SK-N-MC (cell line): ENCODE results near the gene C6orf52.
"Not testable (repeated sequence)": the region's sequence is repeated elsewhere in the genome, so short reads cannot be mapped to it uniquely, and the experiment has no call there.

Source experiments
- DNase-seq: peaks from one replicate; pipeline ENCODE4 v3.0.0-alpha.2; 2011; ENCODE audit warnings: low read depth, low spot score
- H3K27ac ChIP-seq: fragments of 200-600 bp; sonication (generic); 2 replicates; pipeline ENCODE4 v1.5.1; 2016; ENCODE audit warnings: mixed run types
- H3K36me3 ChIP-seq: fragments of 200-600 bp; sonication (generic); 2 replicates; pipeline ENCODE4 v1.6.1; 2017; ENCODE audit warnings: antibody characterized with exemption, low read length, mixed read lengths; ENCODE audit not compliant: insufficient read depth
- H3K4me3 ChIP-seq: fragments of 200-600 bp; sonication (generic); 2 replicates; pipeline ENCODE4 v1.5.1; 2016
- H3K9ac ChIP-seq: fragments of 200-600 bp; sonication (generic); 2 replicates; pipeline ENCODE4 v1.8.0; 2017; ENCODE audit warnings: mixed run types, mixed read lengths; ENCODE audit not compliant: insufficient read length
- H3K9me3 ChIP-seq: fragments of 200-600 bp; sonication (generic); 2 replicates; pipeline ENCODE4 v1.6.1; 2017; ENCODE audit warnings: low read depth, mild to moderate bottlenecking, antibody characterized with exemption, low read length, moderate library complexity, mixed read lengths
- EZH2 ChIP-seq: fragments of 200-600 bp; sonication (generic); IDR thresholded peaks from one replicate; pipeline ENCODE4 v1.6.1; 2017; ENCODE audit warnings: antibody characterized with exemption
- FOXP2 ChIP-seq: optimal IDR thresholded peaks from 2 replicates; pipeline ENCODE3; 2011; ENCODE audit warnings: mild to moderate bottlenecking, moderate library complexity; ENCODE audit not compliant: insufficient read depth; ENCODE audit errors: extremely low read length, control extremely low read depth
- POLR2AphosphoS5 ChIP-seq: IDR thresholded peaks from 2 replicates; pipeline ENCODE4 v1.6.1; 2012; ENCODE audit warnings: mild to moderate bottlenecking, low read depth, low read length, borderline replicate concordance

C6orf52 gene

GRCh38 chr6:10730254-10730653 lies 35.8 kb upstream of the C6orf52 start:
- H3K27ac ChIP-seq = no peak overlapping the region
- DNase-seq = no peak
- no peaks in the 10 kb centered on the region for H3K9me3 ChIP-seq
- no peak overlapping the region for H3K9ac ChIP-seq
- TF ChIP-seq FOXP2 = no peak
- TF ChIP-seq EZH2 = no peak
- TF ChIP-seq POLR2AphosphoS5 = no peak
- no peak overlapping the region for H3K4me3 ChIP-seq
- no peaks in the 10 kb centered on the region; the same call in 1 of the 2 replicates for H3K36me3 ChIP-seq

DNA sequence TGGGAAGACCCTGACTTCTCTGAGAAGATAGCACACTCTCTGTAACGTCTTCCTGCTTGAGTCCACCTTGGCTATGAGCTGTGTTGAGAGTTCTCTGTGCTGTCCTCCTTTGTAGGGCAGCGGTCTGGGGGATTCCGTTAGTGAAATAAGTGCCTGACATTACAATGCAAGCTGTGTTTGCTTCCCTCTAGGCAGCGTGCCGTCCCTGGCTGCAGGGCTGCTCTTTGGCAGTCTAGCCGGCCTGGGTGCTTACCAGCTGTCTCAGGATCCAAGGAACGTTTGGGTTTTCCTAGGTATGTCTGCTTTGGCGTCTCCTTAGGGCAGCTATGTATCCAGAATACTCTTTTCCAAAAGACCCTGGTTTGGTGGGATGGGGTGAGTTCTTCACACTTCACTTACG lies 31.3 kb upstream of the C6orf52 start:
- no peak overlapping the region for H3K27ac ChIP-seq
- no peak overlapping the region for H3K4me3 ChIP-seq
- no peaks in the 10 kb centered on the region for H3K9me3 ChIP-seq
- DNase-seq = no peak
- no peaks in the 10 kb centered on the region; the same call in 1 of the 2 replicates for H3K36me3 ChIP-seq
- no peak for TF ChIP-seq EZH2
- no peak for TF ChIP-seq POLR2AphosphoS5
- no peak for TF ChIP-seq FOXP2
- no peak overlapping the region for H3K9ac ChIP-seq

DNA sequence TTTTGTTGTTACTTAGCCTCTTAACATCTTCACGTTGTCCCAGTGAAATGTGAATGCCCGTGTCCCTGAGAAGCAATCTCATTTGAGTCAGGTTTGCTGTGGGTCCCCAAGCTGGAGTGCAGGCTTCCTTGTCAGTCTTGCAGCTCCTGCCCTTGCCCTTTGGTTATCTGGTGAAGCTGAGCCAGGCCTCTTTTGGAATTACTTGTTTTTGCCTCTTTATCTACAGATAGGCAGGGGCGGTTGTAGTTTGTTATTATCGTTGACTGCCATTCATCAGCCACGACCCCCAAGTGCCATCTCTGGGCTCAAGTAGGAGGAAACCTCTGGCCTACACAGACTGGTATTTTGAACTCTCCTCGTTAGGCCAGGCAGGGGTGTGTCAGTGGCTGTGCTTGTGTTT lies 30.6 kb upstream of the C6orf52 start:
- Histone ChIP-seq H3K9me3 (no peaks in the 10 kb centered on the region), H3K4me3 (no peak overlapping the region), H3K27ac (no peak overlapping the region), H3K9ac (no peak overlapping the region), H3K36me3 (no peaks in the 10 kb centered on the region; the same call in 1 of the 2 replicates)
- no peak for DNase-seq
- TF ChIP-seq FOXP2 (no peak), EZH2 (no peak), POLR2AphosphoS5 (no peak)

DNA sequence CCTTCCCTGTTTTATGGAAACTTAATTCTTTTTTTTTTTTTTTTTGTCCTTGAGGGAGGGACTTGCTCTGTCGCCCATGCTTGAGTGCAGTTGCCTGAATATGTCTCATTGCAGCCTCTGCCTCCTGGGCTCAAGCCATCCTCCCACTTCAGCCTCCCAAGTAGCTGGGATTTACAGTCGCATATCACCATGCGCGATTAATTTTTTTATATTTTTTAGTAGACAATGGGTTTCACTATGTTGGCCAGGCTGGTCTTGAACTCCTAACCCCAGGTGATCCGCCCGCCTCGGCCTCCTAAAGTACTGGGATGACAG lies 29.1 kb upstream of the C6orf52 start:
- Histone ChIP-seq H3K9ac (peak overlapping the region; percentile 90), H3K4me3 (peak overlapping the region; percentile 88), H3K27ac (peak overlapping the region; percentile 72; the same call in 1 of the 2 replicates), H3K9me3 (no peaks in the 10 kb centered on the region), H3K36me3 (no peaks in the 10 kb centered on the region; the same call in 1 of the 2 replicates)
- no peak for DNase-seq
- TF ChIP-seq POLR2AphosphoS5 = no peak

- Histone ChIP-seq H3K27ac (peak within 1 kb of the TSS; percentile 75), H3K9me3 (no peaks in the 10 kb centered on the region), H3K9ac (peak within 1 kb of the TSS; percentile 90), H3K4me3 (peak within 1 kb of the TSS; percentile 88), H3K36me3 (no peaks in the 10 kb centered on the region; the same call in 1 of the 2 replicates)
- no peak for DNase-seq
- TF ChIP-seq FOXP2 (no peak), POLR2AphosphoS5 (peak; percentile 92), EZH2 (no peak)
Observed at GRCh38 chr6:10722820-10723566, 28.6 kb upstream of the C6orf52 start, which contains the start of gene TMEM14C. TMEM14C (plus strand) TSS chr6:10723070; CDS start chr6:10724614, 1,544 bp downstream.

DNA sequence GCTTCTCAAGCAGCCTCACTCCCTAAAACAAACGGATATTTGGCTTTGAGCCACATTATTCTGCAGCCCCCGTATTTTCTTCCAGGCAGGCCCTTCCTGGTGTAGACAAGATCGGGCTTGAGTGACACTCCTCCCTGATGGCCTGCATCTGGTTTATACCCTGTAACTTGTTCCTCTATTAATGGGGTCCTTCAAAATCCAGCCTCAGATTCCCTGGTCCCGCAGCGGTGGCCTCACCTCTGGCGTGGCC lies 28.1 kb upstream of the C6orf52 start:
- no peak for TF ChIP-seq POLR2AphosphoS5
- peak overlapping the region; percentile 88 for H3K4me3 ChIP-seq
- DNase-seq = no peak
- H3K9ac ChIP-seq = peak overlapping the region; percentile 90
- peak overlapping the region; percentile 47; the same call in 1 of the 2 replicates for H3K27ac ChIP-seq
- H3K36me3 ChIP-seq = no peaks in the 10 kb centered on the region; the same call in 1 of the 2 replicates
- H3K9me3 ChIP-seq = no peaks in the 10 kb centered on the region

- Histone ChIP-seq H3K27ac (peak overlapping the region; percentile 75), H3K4me3 (peak overlapping the region; percentile 88), H3K36me3 (no peaks in the 10 kb centered on the region; the same call in 1 of the 2 replicates), H3K9me3 (no peaks in the 10 kb centered on the region), H3K9ac (peak overlapping the region; percentile 90)
- TF ChIP-seq EZH2 = no peak
- TF ChIP-seq FOXP2 = no peak
- TF ChIP-seq POLR2AphosphoS5 = no peak
- no peak for DNase-seq
Observed at GRCh38 chr6:10721850-10722569, 27.6 kb upstream of the C6orf52 start.

- H3K9me3 ChIP-seq, H3K9ac ChIP-seq, DNase-seq, H3K4me3 ChIP-seq, H3K36me3 ChIP-seq: not testable (repeated sequence)
- H3K27ac ChIP-seq = peak overlapping the region; percentile 75
Observed at GRCh38 chr6:10720960-10721849, 26.8 kb upstream of the C6orf52 start.
